Mesenteric fat pad (tissue), 1 donor: ENCODE data around the gene FAM234B. TPM values are rescaled to one million over a fixed set of nuclear protein-coding genes. Genes with fewer than 3 reads are reported as not detected.
"Not testable (repeated sequence)": the region's sequence is repeated elsewhere in the genome, so short reads cannot be mapped to it uniquely, and the experiment has no call there.

Source experiments
- DNase-seq: peaks from one replicate; pipeline ENCODE4 v3.0.0-alpha.2; 2020; ENCODE audit warnings: low spot score
- total RNA-seq: library from RNA; stranded (reverse); fragmentation: NEBNext Ultra II Directional; extraction: Animal tissue kit (Norgen Biotek cat#: 25700); gene quantifications from one replicate; pipeline ENCODE4 v1.2.1, GENCODE V29; 2021
- donor health status: DM: yes; HTN: yes; CAD: no.

The FAM234B gene
- total RNA-seq, 1 donor from 2014 or later = 8.0 TPM

- DNase-seq = not testable (repeated sequence)
These were observed 9.4 kb downstream of the FAM234B start for GRCh38 chr12:13053617-13054016.

GRCh38 chr12:13060581-13060980, 16.4 kb downstream of the FAM234B start:
- no peak for DNase-seq

DNA sequence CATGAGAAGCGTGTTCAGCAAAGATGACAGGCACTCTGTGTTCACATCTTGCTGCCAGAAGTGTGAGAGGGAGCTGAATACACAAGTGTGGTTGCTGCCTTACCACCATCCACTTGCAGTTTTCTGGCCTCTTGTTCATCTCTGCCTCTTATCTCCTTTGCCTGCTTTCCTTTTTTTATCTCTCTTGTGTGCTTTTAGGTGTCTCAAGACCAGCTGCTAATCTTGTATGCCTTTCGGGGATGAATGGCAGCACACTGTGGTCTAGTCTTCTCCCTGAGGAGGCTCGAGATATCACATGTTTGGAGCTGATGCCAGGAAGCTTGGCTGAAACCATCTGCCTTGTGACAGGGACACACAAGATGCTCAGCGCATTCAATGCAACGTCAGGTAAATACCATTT, 17.2 kb downstream of the FAM234B start:
- DNase-seq = no peak

- DNase-seq = no peak
These were observed 18.5 kb downstream of the FAM234B start for GRCh38 chr12:13062669-13063068.

DNA sequence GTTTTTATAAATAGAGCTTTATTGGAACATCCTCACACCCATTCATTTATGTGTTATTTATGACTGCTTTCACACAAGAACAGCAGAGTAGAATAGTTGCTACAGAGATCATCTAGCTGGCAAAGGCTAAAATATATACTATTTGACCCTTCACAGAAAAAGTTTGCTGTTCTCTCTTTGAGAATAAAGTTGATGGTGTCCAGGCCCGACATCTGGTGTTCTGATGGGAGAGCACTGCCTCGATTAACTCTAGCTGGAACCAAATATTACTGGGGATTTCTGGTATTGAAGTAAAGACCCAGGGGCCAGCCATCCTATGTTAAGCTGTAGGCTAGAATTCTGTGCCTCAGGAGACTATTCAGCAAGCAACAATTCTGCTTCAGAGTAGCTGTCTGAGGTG, 21.8 kb downstream of the FAM234B start:
- DNase-seq = no peak

GRCh38 chr12:13066459-13066858, 22.3 kb downstream of the FAM234B start:
- no peak for DNase-seq

DNA sequence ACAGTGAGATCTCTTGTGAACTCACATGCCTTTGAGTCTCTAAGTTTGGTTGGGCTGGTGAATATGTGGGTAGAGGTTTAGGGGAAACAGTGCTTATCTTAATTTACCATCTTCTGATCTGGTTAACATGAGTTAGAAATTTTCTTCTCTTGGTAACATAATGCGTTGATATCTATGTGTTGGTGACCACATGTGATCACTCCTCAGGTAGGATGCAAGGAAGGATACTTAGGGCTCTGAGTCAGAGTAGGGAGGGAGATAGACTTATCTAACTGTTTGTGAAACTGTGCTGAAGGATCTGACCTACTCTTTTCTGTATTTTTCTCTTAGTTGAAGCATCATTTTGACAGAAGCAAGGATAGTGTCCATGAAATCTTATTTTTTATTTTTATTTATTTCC, 23.1 kb downstream of the FAM234B start:
- DNase-seq = no peak

DNA sequence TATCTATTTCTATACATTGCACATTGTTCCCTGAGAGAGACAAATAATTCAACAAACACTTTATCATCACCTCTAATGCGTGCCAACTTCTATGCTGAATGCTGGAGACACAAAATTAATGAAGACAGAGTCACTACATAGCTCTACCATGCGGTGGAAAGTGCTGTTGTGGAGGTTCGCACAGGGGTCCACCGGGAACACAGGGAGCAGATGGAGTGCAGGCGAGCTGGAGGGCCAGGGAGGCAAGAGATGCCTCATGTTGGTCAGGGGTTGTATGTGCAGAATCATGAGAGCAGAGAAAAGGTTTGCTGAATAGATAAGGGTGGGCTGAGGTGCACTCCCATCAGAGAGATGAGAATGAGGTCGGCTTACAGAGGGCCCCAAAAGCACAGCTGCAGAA, 25.2 kb downstream of the FAM234B start:
- DNase-seq = no peak

GRCh38 chr12:13071305-13072280, 27.4 kb downstream of the FAM234B start:
- DNase-seq = no peak

GRCh38 chr12:13073173-13073572, 29.0 kb downstream of the FAM234B start:
- no peak for DNase-seq

DNA sequence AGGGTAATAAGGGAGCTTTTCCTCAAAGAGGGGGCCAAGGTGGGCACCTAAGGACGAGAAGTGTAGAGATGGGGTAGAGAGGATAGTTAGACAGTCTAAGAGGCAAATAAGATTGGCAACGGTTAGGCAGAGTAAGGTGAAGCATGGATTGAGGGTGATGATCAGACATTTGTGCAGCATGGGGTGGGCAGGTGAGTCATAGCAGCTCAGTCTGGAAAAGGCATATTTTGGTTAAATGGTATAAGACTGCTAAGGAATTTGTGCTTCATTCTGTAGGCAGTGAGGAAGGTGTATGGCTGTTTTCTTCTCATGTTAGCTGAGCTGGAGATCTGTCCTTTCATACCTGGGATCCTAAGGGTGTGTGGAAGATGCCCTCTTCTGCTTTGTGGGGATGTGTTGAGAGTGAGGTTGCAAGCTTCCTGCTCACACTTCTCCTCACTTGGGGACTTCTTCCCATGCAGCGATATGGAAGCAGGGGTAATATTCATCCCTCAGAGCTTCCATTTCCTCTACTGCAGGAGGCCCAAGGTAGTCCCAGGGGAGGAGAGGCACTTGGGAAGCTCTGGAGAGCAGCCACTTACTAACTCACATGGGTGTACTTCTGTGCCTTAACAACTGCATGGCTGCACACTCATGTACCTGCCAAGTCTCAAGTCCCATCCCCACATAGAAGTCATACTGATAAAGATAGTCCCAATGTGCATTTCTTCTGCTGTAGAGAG, 30.4 kb downstream of the FAM234B start:
- no peak for DNase-seq

DNA sequence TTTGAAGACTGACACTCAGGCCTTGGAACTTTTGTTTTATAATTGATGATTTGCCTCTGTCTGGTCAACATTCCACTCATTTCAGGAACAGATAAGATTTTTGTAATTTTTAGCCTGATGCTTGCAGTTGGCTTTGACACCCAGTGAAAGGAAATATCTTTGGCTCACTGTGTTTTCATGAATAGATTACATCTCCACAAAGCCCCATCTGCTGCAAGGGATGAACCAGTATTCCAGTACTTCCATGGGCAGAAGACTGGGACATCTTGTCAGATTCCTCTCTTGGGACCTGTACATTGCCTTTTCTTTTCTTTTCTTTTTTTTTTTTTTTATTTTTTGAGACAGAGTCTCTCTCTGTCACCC, 30.9 kb downstream of the FAM234B start:
- no peak for DNase-seq

GRCh38 chr12:13075786-13076570, 31.8 kb downstream of the FAM234B start:
- no peak for DNase-seq

DNA sequence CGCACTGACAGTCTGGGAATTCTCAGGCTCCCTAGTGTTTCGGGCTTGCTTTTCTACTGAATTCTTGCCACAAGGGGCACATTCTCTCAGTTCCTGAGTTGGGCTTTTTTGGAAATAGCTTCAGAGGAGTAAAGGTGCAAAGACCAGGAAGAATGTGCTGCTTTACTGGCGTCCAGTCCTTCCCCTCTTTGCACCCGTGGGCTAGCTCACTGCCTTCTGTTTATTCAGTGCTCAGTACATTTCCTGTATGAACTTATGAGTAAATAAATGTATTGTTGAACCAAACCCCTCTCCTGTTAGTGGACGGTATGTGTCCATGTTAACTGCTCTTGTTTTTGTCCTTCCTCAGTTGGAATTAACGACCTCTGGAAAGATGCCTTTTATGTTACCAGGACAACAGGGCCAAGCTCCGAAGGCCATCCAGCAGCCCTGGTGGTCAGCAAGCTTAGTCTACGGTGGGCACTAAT, 35.3 kb downstream of the FAM234B start:
- no peak for DNase-seq

DNA sequence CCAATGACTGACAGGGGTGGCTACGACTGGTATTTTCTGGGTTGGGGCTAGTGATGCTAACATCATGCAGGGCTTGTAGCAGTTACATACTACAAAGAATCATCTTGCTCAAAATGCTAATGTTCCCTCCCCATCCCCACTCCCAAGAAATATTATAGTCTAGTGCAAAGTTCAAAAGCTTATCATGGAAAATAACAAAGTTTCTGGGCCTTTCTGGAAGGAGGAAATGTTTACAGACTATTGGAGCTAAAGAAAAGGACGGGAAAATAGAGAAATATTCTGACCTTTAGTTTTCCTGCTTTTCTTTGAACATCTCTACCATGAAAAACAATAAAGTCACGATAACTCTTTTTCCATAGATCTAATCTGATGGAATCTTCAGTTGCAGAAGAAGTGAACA, 36.1 kb downstream of the FAM234B start:
- DNase-seq = no peak

GRCh38 chr12:13082861-13083260, 38.7 kb downstream of the FAM234B start:
- no peak for DNase-seq

GRCh38 chr12:13083638-13084037, 39.5 kb downstream of the FAM234B start:
- DNase-seq = not testable (repeated sequence)

- no peak for DNase-seq
These were observed 40.9 kb downstream of the FAM234B start for GRCh38 chr12:13084898-13085640.

DNA sequence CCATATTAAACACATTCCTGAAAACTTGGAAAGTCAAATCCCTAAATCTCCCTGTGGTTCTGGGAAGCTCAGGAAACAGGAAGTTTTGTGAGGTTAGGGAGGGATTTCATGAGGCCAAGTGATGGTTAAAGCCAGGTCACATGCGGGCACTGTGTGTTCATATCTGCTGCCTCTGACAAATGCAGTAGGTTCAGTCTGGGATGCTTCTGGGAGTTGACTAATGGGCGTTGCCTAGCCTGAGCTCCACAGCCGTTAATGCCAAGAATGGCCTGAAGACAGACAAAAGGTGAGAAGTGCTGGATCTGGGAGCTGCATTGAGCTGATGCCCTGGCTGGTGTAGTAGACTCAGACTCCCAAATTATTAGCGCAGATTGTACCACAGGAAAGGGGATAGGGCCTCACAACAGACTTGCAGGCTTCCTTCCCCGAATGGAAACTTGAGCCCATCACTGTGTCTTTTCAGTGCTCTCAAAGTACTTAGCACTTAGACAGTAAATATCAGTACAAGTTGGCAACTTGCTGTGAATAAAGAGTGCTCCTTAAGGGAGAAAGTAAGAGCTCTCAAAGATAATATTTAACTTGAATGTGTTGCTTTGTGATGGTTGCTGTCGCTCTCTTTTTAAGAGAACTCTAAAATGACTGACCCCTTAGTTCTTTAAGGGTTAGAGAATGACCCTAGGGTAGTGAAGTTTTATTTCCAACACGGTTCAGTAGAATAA, 41.9 kb downstream of the FAM234B start:
- DNase-seq = no peak

GRCh38 chr12:13087766-13088165, 43.6 kb downstream of the FAM234B start:
- no peak for DNase-seq
